Mucosa of descending colon (tissue), 3 donors: ENCODE data around the gene SGCD. TPM values are rescaled to one million over a fixed set of nuclear protein-coding genes. Genes with fewer than 3 reads are reported as not detected.

ENCODE experiments used
- ATAC-seq: fragments of 200-7000 bp; cut with Tn5 transposase; one replicate; pipeline ENCODE4 v1.9.1; 2020; ENCODE audit warnings: mild to moderate bottlenecking, moderate library complexity
- DNase-seq, 3 donors: peaks; one replicate each; pipeline ENCODE4 v3.0.0-alpha.2; 2020
- H3K36me3 ChIP-seq: fragments of 200-600 bp; one replicate; pipeline ENCODE4 v1.8.0; 2021; ENCODE audit warnings: low read depth, mild to moderate bottlenecking
- H3K4me1 ChIP-seq: fragments of 200-600 bp; one replicate; pipeline ENCODE4 v1.8.0; 2021; ENCODE audit warnings: low read depth, mild to moderate bottlenecking
- H3K4me3 ChIP-seq: fragments of 200-600 bp; one replicate; pipeline ENCODE4 v1.8.0; 2021; ENCODE audit warnings: mild to moderate bottlenecking
- H3K9me3 ChIP-seq: fragments of 200-600 bp; one replicate; pipeline ENCODE4 v1.8.0; 2021; ENCODE audit warnings: mild to moderate bottlenecking
- intact Hi-C, 2 donors: fragments of 100-400 bp; cut with DNase I in 1 of 2; cut with micrococcal nuclease in 1 of 2; formaldehyde crosslinking; loops; one replicate each; pipeline versions ENCODE4 v1.11.0 to v1.11.1; 2022; cut with DNase I, micrococcal nuclease
- total RNA-seq, 3 donors: library from RNA; stranded (reverse); fragmentation: NEBNext Ultra II Directional in 2 of 3; extraction: Animal tissue kit (Norgen Biotek cat#: 25700) in 2 of 3; gene quantifications; one replicate each; pipeline versions ENCODE4 v1.2.1 to v1.2.4, GENCODE V29; 2021 to 2023
- TF ChIP-seq, protein P1 (sequence below): fragments of 200-600 bp; IDR thresholded peaks from one replicate; pipeline ENCODE4 v1.8.0; 2022; ENCODE audit warnings: antibody characterized with exemption, mild to moderate bottlenecking
- donor health status: DM: no; HTN: no; CAD: no; lungs with moderate emphysema.
- donor health status: DM: no; HTN: no; CAD: no.
- donor health status: DM: no; HTN: yes; CAD: no.

The SGCD gene
- total RNA-seq, 3 donors from 2014 or later: 1.2 to 7.4 (median 2.0) TPM

DNA sequence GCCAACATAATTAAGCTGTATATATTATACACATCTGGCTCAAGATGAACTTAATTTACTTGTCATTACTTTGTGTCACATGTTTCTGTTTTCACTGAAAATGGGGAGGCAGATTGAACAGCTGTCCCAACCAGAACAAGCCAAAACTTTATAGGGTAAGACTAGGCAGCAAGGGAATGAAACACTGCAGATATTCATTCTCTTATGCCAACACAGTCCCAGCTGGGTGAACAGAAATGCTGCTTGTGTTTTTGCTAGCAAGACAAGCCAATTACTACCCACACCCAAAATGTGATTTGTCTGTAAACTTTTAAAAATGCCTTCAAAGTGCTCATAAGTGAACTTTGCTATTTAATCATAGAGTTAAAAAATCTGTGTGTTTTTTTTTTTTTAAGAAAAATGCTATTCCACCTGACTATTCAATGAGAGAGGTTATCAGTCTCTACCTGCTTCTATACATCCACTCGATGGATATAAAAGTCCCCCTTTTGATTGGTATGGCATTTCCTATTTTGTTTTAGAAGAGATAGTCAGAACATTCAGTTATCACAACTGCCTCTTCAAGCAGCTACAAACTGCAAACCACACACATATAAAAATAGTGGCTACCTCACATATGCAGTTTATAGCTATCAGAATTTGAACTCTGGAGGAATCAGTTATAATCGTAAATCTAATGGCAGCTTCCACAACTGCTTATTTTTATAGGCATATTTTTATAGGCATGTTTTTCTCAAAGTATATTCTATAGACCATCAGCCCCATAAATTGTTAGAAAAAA is 431.2 kb downstream of the SGCD start:
- ATAC-seq: no peak
- no peaks in the 10 kb centered on the region for H3K4me1 ChIP-seq

DNA sequence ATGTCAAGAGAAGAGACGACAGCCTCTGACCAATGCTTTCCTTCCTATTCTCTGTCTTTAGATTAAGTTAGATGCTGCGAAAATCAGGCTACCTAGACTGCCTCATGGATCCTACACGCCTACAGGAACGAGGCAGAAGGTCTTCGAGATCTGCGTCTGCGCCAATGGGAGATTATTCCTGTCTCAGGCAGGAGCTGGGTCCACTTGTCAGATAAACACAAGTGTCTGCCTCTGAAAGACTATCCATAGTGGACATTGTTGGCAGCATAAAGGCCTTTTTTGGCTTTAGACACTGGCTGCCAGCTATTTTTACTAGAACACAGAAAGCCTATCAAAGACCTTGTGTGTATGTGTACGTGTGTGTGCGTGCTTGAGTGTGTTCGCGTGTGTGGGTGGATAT is 432.2 kb downstream of the SGCD start:
- Histone ChIP-seq H3K9me3 (no peaks in the 10 kb centered on the region), H3K4me1 (no peaks in the 10 kb centered on the region), H3K4me3 (no peak overlapping the region), H3K36me3 (no peaks in the 10 kb centered on the region)
- ATAC-seq: no peak
- intact Hi-C loops: no loop called here
- no peak for DNase-seq
- TF ChIP-seq, protein P1, sequence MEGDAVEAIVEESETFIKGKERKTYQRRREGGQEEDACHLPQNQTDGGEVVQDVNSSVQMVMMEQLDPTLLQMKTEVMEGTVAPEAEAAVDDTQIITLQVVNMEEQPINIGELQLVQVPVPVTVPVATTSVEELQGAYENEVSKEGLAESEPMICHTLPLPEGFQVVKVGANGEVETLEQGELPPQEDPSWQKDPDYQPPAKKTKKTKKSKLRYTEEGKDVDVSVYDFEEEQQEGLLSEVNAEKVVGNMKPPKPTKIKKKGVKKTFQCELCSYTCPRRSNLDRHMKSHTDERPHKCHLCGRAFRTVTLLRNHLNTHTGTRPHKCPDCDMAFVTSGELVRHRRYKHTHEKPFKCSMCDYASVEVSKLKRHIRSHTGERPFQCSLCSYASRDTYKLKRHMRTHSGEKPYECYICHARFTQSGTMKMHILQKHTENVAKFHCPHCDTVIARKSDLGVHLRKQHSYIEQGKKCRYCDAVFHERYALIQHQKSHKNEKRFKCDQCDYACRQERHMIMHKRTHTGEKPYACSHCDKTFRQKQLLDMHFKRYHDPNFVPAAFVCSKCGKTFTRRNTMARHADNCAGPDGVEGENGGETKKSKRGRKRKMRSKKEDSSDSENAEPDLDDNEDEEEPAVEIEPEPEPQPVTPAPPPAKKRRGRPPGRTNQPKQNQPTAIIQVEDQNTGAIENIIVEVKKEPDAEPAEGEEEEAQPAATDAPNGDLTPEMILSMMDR: no peak

More for the DNA sequence above, 431.2 kb downstream of the SGCD start:
- Histone ChIP-seq H3K4me3 (no peak overlapping the region), H3K9me3 (no peaks in the 10 kb centered on the region), H3K36me3 (no peaks in the 10 kb centered on the region)
- DNase-seq: no peak
- TF ChIP-seq, protein P1: no peak
- intact Hi-C loops: no loop called here

DNA sequence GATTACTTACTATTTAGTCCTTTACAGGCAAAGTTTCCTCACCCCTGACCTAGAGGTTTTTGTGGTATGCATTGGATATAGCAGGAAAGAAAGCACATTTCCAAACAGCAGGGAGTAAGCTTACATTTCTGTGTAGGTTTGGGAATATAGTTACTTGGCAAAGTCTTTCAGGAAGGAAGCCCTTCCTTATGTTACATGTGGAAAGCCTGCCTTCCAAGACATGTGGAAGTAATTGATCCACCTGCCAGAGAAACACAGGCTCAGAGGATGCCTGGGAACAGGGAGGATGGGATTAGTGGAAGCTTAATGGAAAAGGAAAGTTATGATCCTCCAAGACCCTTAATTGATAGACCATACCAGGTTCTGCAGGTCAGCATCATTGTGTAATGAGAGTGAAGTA is 435.8 kb downstream of the SGCD start:
- intact Hi-C loops: no loop called here
- DNase-seq: no peak
- Histone ChIP-seq H3K36me3 (no peaks in the 10 kb centered on the region), H3K9me3 (no peaks in the 10 kb centered on the region), H3K4me1 (no peaks in the 10 kb centered on the region), H3K4me3 (no peak overlapping the region)
- TF ChIP-seq, protein P1: no peak
- no peak for ATAC-seq

DNA sequence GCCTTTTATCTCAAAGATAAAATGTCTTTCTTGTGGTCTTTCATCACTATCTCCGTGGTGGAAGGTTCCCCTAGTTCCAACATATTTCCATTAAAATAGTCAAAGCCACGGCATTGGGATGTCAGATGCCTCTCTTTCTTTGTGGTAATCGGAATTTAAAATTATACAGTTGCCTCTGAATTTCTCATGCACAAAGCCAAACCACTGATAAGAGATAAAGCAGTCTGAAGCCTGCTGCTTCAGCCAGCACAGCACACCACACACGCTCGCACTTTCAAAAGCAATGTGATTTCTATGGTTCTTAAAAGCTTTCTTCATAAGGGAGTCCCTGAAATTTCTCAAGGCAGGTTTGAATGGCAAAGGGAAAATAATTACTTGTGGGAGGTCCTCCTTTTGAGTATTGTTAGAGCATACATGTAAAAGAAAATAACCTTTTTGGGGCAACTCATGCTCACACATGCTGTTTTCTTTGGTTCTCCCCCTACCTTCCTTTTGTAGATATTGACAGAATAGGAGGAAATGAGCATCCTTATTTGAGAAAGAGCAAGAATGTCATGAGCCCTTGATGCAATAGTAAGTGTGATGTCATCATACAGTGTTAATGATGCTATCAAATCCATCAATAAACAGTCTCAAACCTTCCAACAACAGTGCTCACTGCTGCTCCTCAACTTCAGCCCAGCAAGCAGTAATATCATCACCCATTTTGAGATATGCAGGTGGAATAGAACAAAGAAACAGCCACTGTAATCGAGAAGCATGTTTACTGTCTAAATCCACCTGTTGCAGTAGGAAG is 437.4 kb downstream of the SGCD start:
- H3K4me1 ChIP-seq: no peaks in the 10 kb centered on the region
- H3K9me3 ChIP-seq: no peaks in the 10 kb centered on the region
- TF ChIP-seq, protein P1: no peak
- intact Hi-C loops: no loop called here
- H3K36me3 ChIP-seq: no peaks in the 10 kb centered on the region
- ATAC-seq: no peak
- no peak for DNase-seq
- H3K4me3 ChIP-seq: no peak overlapping the region

DNA sequence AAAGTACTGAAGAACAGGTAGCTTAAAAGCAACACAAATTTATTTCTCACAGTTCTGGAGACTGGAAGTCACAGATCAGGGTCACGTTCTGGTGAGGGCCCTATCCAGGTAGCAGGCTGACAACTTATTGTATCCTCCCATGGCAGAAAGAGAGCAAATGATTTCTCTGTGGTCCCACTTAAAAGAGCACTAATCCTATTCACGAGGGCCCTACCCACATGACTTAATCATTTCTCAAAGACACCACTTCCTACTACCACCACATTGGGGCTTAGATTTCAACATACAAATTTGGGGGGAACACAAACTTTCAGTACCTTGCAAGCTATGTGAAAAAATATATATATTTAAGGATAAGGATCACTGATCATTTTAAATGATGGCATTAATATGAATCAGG is 447.3 kb downstream of the SGCD start:
- DNase-seq (no peak), ATAC-seq (no peak)
- intact Hi-C loops: no loop called here
- Histone ChIP-seq H3K4me1 (no peaks in the 10 kb centered on the region), H3K4me3 (no peak overlapping the region), H3K36me3 (no peaks in the 10 kb centered on the region), H3K9me3 (no peaks in the 10 kb centered on the region)
- TF ChIP-seq, protein P1: no peak
